GM20000 (cell line): ENCODE measurements around the gene BTBD9.

Experiments
- DNase-seq: peaks from one replicate; pipeline ENCODE4 v3.0.0; 2012; ENCODE audit warnings: low spot score
- TF ChIP-seq, protein P1 (sequence below): IDR thresholded peaks from 2 replicates; pipeline ENCODE4 v1.5.1; 2012; ENCODE audit warnings: mild to moderate bottlenecking, control low read depth; ENCODE audit errors: extremely low read depth, missing control alignments

Gene BTBD9

GRCh38 chr6:38476141-38476540 lies 163.6 kb downstream of the BTBD9 start:
- TF ChIP-seq, protein P1, sequence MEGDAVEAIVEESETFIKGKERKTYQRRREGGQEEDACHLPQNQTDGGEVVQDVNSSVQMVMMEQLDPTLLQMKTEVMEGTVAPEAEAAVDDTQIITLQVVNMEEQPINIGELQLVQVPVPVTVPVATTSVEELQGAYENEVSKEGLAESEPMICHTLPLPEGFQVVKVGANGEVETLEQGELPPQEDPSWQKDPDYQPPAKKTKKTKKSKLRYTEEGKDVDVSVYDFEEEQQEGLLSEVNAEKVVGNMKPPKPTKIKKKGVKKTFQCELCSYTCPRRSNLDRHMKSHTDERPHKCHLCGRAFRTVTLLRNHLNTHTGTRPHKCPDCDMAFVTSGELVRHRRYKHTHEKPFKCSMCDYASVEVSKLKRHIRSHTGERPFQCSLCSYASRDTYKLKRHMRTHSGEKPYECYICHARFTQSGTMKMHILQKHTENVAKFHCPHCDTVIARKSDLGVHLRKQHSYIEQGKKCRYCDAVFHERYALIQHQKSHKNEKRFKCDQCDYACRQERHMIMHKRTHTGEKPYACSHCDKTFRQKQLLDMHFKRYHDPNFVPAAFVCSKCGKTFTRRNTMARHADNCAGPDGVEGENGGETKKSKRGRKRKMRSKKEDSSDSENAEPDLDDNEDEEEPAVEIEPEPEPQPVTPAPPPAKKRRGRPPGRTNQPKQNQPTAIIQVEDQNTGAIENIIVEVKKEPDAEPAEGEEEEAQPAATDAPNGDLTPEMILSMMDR, result no peak

DNA sequence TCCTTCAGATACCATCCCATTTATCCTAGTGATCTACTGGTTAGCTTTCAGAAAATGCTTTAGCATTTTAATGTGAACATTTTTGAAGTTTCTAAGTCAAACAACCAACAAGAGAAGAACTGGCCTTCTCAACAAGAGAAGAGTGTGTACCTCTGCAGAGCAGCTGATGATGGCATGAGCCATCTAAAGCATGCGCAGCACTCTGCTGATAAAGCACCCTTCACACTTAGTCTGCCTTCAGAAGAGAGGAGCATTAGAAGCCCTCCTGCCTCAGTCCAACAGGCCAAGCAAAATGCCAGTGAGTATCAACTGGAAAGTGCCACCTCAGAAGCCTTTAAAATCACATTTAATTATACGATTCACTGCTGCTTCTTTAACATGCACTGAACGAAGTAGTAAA lies 169.2 kb downstream of the BTBD9 start:
- TF ChIP-seq, protein P1, result no peak
- DNase-seq, result no peak

More at GRCh38 chr6:38476141-38476540, 163.6 kb downstream of the BTBD9 start:
- no peak for DNase-seq

- DNase-seq, result no peak
- TF ChIP-seq, protein P1, result no peak
These were observed 172.2 kb downstream of the BTBD9 start for GRCh38 chr6:38467566-38467965.

GRCh38 chr6:38460186-38460585 lies 179.5 kb downstream of the BTBD9 start:
- TF ChIP-seq, protein P1, result no peak
- no peak for DNase-seq

DNA sequence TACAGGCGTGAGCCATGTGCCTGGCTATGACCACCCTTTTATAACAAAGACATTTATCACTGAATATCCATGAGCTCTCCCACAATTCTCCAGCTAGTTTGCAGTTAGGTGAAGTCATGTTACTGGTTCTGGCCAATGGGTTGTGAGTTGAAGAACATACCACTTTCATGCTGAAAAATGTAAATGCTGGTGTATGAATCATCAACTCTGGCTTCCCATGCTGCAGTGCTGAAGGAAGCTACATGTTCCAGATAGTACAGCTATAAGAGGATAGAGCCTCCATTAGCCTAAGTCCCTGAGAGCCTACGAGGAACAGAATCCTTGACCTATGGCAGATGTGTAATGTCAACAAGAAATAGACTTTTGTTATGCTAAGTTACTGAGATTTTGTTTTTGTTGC lies 180.4 kb downstream of the BTBD9 start:
- TF ChIP-seq, protein P1, result no peak
- no peak for DNase-seq

DNA sequence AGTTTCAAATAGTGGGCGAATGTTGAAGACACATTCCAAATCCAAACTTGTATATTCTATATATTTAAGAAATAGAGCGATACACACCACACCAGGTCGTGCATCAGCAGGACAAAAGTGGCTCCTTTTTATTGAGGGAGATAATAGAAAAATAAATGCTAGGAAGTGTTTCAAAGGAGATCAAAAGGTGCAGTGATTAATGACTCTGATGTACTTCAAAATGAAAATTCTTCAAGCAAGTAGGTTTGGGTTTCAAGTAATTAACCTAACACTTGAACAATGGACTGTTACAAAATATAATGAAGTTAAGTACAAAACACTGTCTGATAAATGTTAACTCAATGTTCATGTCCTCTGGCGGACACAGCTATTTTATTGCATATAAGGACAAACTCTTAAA lies 185.9 kb downstream of the BTBD9 start:
- TF ChIP-seq, protein P1, result no peak
- DNase-seq, result no peak

- DNase-seq, result no peak
These were observed 186.7 kb downstream of the BTBD9 start for GRCh38 chr6:38452816-38453660.

More at GRCh38 chr6:38452816-38453660, 186.7 kb downstream of the BTBD9 start:
- TF ChIP-seq, protein P1, result no peak
